GM18519 (cell line): ENCODE measurements around the gene PAX3.

Source experiments
- ATAC-seq: cut with Tn5 transposase; IDR thresholded peaks from one replicate; pipeline ENCODE4 v1.9.1; 2021; ENCODE audit warnings: mild to moderate bottlenecking, moderate library complexity; ENCODE audit not compliant: unreplicated experiment, low FRiP score

Gene PAX3

GRCh38 chr2:222238072-222238471, 60.7 kb downstream of the PAX3 start:
- no peak for ATAC-seq

DNA sequence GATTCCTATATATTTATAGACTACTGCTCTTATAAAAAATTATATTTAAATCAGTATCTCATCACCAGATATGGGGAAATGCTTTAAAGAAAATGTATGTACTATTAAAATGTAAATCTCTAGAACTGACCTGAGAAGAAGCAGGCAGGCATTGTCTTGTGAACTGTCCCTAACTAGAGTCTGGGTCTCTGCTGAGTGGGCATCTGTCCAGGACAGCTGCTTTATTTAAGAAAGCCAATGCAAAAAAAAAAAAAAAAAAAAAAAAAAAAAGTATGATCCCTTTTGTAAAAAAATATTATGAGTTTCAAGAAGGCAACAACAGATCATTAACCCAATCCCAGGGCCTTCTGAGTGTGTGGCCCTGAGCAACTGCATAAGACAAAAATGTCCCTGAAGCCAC, 66.0 kb downstream of the PAX3 start:
- ATAC-seq, result no peak

DNA sequence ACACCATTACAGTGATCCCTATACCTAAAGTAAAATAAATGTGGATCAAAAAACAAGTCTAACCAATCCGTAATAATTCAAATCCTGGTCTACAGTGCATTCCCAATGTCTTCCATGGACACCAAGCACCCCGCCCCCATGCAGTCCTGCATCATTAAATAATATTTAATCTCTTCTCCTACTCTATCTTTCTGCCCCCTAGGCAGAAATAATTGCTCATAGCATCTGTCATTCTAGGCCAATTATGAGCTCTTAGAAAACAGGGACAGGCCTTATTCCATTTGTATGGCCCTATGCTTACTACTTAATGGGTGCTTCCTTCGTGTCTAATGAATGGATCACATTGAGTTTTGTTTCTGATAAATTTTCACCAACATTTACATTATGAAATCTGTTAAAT, 66.4 kb downstream of the PAX3 start:
- no peak for ATAC-seq

DNA sequence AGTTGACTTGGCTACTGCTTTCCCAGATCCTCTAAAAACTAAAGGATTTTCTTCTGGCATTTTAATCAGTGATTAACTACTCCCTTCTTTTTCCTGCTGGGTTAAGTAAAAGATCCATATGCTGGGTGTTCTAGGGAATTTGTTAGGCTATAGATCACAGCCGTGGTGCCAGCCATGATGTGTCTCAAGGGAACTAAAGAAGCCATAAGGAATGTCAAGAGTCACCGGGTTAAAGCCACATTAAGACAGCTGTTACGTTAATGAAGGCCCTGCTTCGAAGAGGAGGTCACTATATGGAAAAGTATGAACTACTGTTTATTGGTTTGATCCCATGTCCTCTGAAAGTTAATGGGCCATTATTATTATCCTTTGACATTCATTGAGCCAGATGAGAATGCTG, 70.7 kb downstream of the PAX3 start:
- ATAC-seq, result no peak

GRCh38 chr2:222218786-222219185, 80.0 kb downstream of the PAX3 start:
- no peak for ATAC-seq

GRCh38 chr2:222217712-222218111, 81.1 kb downstream of the PAX3 start:
- ATAC-seq, result no peak

DNA sequence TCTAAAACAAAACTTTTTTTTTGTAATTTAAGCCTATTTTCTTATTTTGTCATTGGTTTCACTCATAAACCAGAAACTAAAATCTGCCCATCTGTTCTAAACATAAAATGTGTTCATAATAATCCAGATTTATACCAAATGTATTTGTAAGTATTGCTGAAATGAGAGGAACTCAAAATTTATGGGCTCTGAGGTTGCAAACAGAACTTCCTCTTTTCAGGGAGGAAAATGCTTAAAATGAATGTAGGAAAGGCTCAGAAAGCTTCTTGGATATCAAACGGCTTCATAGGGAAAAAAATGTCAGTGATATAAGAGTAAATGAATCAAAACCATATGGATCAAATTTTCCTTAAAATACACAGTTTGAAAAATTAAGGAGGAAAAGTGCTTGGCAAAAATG, 83.9 kb downstream of the PAX3 start:
- no peak for ATAC-seq

- ATAC-seq, result no peak
Measured at GRCh38 chr2:222213049-222213448, 85.7 kb downstream of the PAX3 start.

GRCh38 chr2:222212571-222212970, 86.2 kb downstream of the PAX3 start:
- no peak for ATAC-seq

DNA sequence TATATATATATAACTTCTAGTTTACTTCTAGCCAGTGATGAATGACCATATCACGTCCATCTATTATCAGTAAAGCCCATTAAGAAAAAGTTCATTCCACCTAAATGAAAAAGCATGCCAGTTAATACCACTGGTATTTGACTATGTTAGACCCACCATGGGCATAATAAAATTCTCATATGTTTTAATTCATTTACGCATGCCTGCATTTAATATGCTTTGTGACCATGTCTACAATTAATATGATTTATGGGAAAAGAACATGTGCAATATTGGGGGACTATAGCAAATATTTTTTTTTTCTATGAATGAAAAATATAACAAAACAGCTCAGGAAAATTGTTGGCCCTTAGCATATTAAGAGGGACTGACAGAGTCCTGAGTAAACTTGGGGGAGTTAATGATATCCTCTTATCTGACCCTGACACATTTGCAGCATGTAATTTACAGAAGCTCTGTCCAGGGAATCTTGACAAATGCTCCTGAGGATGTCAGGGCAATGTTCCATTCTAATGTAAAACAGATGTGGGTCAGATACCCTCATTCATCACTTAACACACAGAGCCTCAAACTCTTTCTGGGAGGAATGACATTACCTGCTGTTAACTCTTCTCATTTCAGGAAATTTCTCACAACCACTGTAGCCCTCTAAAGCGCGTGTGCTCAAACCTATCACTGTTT, 90.6 kb downstream of the PAX3 start:
- ATAC-seq, result no peak

GRCh38 chr2:222205136-222205535, 93.7 kb downstream of the PAX3 start:
- ATAC-seq, result no peak

DNA sequence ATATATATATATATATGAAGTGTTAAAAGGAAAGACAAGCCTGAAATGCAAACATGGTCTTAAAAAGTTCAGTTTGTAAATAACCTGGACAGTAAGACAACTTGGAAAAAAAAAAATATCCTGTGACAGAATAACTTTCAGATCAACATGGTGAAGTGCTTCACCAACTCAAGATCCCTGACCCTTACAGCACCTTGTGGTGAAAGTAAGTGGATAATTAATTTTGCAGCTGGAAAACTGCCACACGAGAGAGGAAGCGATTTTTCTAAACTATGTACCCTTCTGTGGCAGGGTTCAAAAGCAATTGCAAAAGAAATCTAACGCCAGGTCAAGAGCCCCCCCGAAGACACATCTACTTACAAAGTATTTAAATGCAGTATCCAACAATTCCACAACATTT, 95.8 kb downstream of the PAX3 start:
- no peak for ATAC-seq

DNA sequence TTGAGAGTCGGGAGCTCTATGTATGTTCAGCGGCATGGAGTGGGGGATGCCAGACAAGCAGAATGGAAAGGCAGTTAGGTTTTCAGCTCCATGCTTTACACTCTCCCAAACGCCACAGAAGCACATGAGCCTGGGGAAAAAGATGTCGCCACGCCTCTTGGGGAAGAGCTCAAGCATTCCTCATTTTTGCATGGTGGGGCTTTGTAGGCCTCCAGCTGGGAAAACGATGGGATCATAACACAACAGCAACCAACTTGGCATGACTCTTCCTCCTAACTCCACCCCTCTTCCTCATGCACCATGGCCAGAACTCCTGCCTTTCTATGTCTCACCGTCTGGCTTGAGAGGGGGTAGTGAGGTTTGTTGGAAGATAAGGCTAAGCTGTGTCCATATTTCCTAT, 102.6 kb downstream of the PAX3 start:
- no peak for ATAC-seq

DNA sequence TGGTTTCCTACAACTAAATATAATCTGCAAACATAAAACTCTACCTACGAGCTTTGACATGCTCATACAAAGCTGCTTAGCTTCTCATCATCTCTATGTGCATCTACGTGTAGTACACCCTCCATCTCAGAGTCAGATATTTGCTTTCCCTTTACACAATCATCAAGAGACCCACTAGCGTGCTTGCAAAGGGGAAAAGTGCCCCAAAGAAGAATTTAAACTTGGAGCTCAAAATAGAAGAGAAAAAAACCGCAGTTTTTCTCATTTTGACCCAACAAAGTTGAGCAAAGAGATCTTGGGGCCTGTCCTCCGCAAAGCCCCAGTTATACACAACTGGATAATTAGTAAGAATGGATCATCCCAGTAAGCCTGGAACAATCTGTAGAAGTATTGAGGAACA, 104.1 kb downstream of the PAX3 start:
- ATAC-seq, result peak; percentile 82

- ATAC-seq, result no peak
Measured at GRCh38 chr2:222193328-222193983, 105.3 kb downstream of the PAX3 start.

GRCh38 chr2:222180619-222181018, 118.2 kb downstream of the PAX3 start:
- ATAC-seq, result no peak

GRCh38 chr2:222179592-222179991, 119.2 kb downstream of the PAX3 start:
- no peak for ATAC-seq

DNA sequence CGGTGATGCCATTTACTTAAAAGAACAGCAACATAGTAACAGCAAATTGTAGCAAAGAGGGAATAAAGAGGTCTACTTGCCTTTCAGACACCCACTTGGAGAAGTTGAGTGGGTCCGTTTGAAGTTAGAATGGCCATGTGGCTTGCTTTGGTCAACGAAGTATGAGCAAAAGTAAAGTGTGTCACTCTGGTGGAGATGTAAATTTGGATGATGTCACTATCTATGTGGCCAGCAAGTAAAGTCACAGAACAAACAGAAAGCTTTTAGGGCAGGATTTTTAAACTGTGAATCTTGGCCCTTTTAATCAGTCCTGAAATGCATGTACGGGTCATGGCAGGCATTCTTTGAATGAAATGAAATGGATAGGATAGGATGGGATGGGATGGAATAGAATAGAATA, 120.3 kb downstream of the PAX3 start:
- no peak for ATAC-seq

GRCh38 chr2:222176890-222177289, 121.9 kb downstream of the PAX3 start:
- ATAC-seq, result no peak

DNA sequence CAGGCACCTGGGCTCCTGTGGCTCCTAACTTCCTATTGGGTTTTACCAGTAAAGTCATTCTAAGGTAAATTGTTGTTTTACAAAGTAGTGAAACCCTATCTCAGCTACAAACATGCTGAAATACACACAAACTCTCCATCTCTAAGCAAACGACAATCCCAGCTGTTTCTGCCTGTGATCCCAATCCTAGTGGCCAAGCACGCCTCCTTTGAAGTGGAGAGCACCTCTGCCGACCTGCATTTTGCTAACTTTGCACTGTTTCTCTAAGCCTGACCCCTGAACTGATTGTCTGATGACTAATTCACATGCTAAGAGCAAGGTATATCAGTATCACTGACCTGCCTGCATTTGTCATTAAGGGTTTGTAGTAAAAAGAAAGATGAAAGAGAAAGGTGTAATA, 124.3 kb downstream of the PAX3 start:
- ATAC-seq, result no peak

DNA sequence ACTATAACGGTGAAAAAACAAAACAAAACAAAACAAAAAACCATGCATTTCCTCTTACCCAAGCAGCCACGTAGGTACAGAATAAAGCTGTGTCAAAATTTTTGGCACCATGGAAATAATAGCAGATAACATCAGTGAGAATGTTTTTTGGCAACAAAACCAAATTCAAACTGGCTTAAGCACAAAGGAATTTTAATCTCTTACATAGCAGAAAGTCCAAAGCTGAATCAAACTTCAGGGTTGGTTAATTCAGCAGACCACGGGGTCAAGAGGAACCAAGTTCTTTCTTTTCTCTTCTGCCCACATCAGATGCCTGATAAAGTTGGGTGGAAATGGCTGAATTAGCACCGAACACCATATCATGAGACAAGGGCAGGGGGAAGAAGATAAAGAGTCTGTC, 129.5 kb downstream of the PAX3 start:
- ATAC-seq, result no peak

GRCh38 chr2:222167762-222168161, 131.0 kb downstream of the PAX3 start:
- ATAC-seq, result no peak
